Measurements from ENCODE around the gene HEBP2.
A peak's percentile ranks its signal among the peaks of the same experiment; 100 is the strongest.
"Not testable (repeated sequence)": the region's sequence is repeated elsewhere in the genome, so short reads cannot be mapped to it uniquely, and the experiment has no call there.

Gene HEBP2

GRCh38 chr6:138424004-138424904 lies 20.2 kb downstream of the HEBP2 start:
- no peak for DNase-seq

- not testable (repeated sequence) for DNase-seq
These were observed 21.2 kb downstream of the HEBP2 start for GRCh38 chr6:138425256-138425655.

- no peak for DNase-seq
These were observed 22.6 kb downstream of the HEBP2 start for GRCh38 chr6:138426500-138427123.

- no peak for DNase-seq
These were observed 23.7 kb downstream of the HEBP2 start for GRCh38 chr6:138427701-138428100.

- DNase-seq, result peak; percentile 39
These were observed 25.0 kb downstream of the HEBP2 start for GRCh38 chr6:138428944-138429598.

GRCh38 chr6:138429761-138430160 lies 25.7 kb downstream of the HEBP2 start:
- no peak for DNase-seq

GRCh38 chr6:138430361-138431145 lies 26.5 kb downstream of the HEBP2 start:
- no peak for DNase-seq

- no peak for DNase-seq
These were observed 27.4 kb downstream of the HEBP2 start for GRCh38 chr6:138431256-138432062.

- no peak for DNase-seq
These were observed 28.0 kb downstream of the HEBP2 start for GRCh38 chr6:138432063-138432356.

- no peak for DNase-seq
These were observed 30.1 kb downstream of the HEBP2 start for GRCh38 chr6:138434096-138434495.

GRCh38 chr6:138434925-138435324 lies 30.9 kb downstream of the HEBP2 start:
- no peak for DNase-seq

- no peak for DNase-seq
These were observed 35.5 kb downstream of the HEBP2 start for GRCh38 chr6:138439546-138439945.

- no peak for DNase-seq
These were observed 36.3 kb downstream of the HEBP2 start for GRCh38 chr6:138440296-138440695.

GRCh38 chr6:138440758-138441357 lies 36.8 kb downstream of the HEBP2 start:
- DNase-seq, result no peak

- no peak for DNase-seq
These were observed 37.9 kb downstream of the HEBP2 start for GRCh38 chr6:138441965-138442364.

GRCh38 chr6:138442663-138443062 lies 38.6 kb downstream of the HEBP2 start:
- DNase-seq, result no peak

- DNase-seq, result no peak
These were observed 40.0 kb downstream of the HEBP2 start for GRCh38 chr6:138443979-138444378.

- DNase-seq, result no peak
These were observed 42.8 kb downstream of the HEBP2 start for GRCh38 chr6:138446821-138447220.

- DNase-seq, result no peak
These were observed 46.4 kb downstream of the HEBP2 start for GRCh38 chr6:138450445-138450844.

- DNase-seq, result no peak
These were observed 47.0 kb downstream of the HEBP2 start for GRCh38 chr6:138451043-138451442.

- no peak for DNase-seq
These were observed 51.1 kb downstream of the HEBP2 start for GRCh38 chr6:138454981-138455706.

Data from NCI-H774 (cell line).